Gastrocnemius medialis (tissue), 4 donors: ENCODE results near the gene ME3. TPM values are rescaled to one million over a fixed set of nuclear protein-coding genes. Genes with fewer than 3 reads are reported as not detected.

Experiments
- ATAC-seq, 2 donors: fragments of 150-250 bp; one replicate each; pipeline ENCODE4 v1.9.1; 2016
- DNase-seq, 2 donors: peaks; one replicate each; pipeline ENCODE4 v3.0.0-alpha.2; 2019
- H3K27ac ChIP-seq, 4 donors: fragments of 200-600 bp; sonication (generic); 1 replicate in 1 of 4; 2 replicates in 3 of 4; pipeline ENCODE4 v1.5.1; 2016 to 2018; ENCODE audit warnings: mild to moderate bottlenecking in 2 of 4, moderate library complexity in 1 of 4
- H3K27me3 ChIP-seq, 3 donors: fragments of 200-600 bp; sonication (generic) in 2 of 3; 1 replicate in 1 of 3; 2 replicates in 2 of 3; pipeline versions ENCODE4 v1.5.1 to v1.6.0; 2016 to 2019; ENCODE audit warnings: mild to moderate bottlenecking in 1 of 3, moderate library complexity in 1 of 3
- H3K36me3 ChIP-seq, 2 donors: fragments of 200-600 bp; sonication (generic) in 1 of 2; one replicate each; pipeline ENCODE4 v1.5.1; 2017 to 2018
- H3K4me1 ChIP-seq, 2 donors: fragments of 200-600 bp; sonication (generic) in 1 of 2; one replicate each; pipeline ENCODE4 v1.5.1; 2016 to 2017; ENCODE audit warnings: mild to moderate bottlenecking in 2 of 2
- H3K4me3 ChIP-seq, 4 donors: fragments of 200-600 bp; sonication (generic) in 3 of 4; 1 replicate in 1 of 4; 2 replicates in 3 of 4; pipeline ENCODE4 v1.5.1; 2016 to 2019; ENCODE audit warnings: mild to moderate bottlenecking in 2 of 4
- H3K9me3 ChIP-seq, 3 donors: fragments of 200-600 bp; sonication (generic) in 2 of 3; 1 replicate in 1 of 3; 2 replicates in 2 of 3; pipeline ENCODE4 v1.5.1; 2016 to 2019
- CTCF ChIP-seq, 5 experiments: fragments of 450-650 bp in 3 of 5; fragments of 200-600 bp in 2 of 5; sonication (generic) in 2 of 5; IDR thresholded peaks in 4 of 5; conservative IDR thresholded peaks in 1 of 5; 1 replicate in 4 of 5; 2 replicates in 1 of 5; pipeline ENCODE4 v1.5.1; 2016 to 2019; ENCODE audit warnings: antibody characterized with exemption in 5 of 5, mild to moderate bottlenecking in 3 of 5, moderate library complexity in 3 of 5
- POLR2A ChIP-seq, 2 donors: fragments of 450-650 bp; IDR thresholded peaks; one replicate each; pipeline ENCODE4 v1.6.1; 2017; ENCODE audit warnings: antibody characterized with exemption in 2 of 2, mild to moderate bottlenecking in 2 of 2, moderate library complexity in 2 of 2
- in situ Hi-C, 4 donors: fragments of 200-750 bp; cut with MboI; loops; one replicate each; pipeline versions ENCODE4 v1.15.0 to v1.8.0; 2017; ENCODE audit warnings: low sequenced_read_pairs in 4 of 4
- intact Hi-C: fragments of 100-400 bp; cut with DNase I; formaldehyde crosslinking; loops from one replicate; pipeline ENCODE4 v1.15.1; 2023; ENCODE audit warnings: low total_unique reads
- total RNA-seq, 4 donors: library from RNA; depleted of rRNA; stranded (reverse); fragments of >200 nt; gene quantifications; one replicate each; pipeline versions ENCODE4 v1.1.0 to v1.2.3, GENCODE V29; 2016

Gene ME3
- total RNA-seq, 4 donors from 2014 or later, result 4.2 to 17.0 (median 15.7) TPM

- DNase-seq (no peak), ATAC-seq (no peak)
- H3K4me3 ChIP-seq, result no peak overlapping the region
- H3K4me1 ChIP-seq, result no peaks in the 10 kb centered on the region
- intact Hi-C loops (no loop called here), in situ Hi-C loops (no loop called here)
- no peak for TF ChIP-seq POLR2A (IDR thresholded peaks at IDR 0.05)
- no peak for TF ChIP-seq CTCF (IDR thresholded peaks at IDR 0.05 in 4 of 5, conservative IDR thresholded peaks at IDR 0.05 in 1 of 5)
- H3K27ac ChIP-seq, result no peak overlapping the region
- H3K9me3 ChIP-seq, result no peaks in the 10 kb centered on the region
- H3K27me3 ChIP-seq, result no peaks in the 10 kb centered on the region
- peaks cover 0 to 12% of the 10 kb centered on the region in 2 donors for H3K36me3 ChIP-seq
Measured at GRCh38 chr11:86446924-86447285, 225.5 kb downstream of the ME3 start.

GRCh38 chr11:86446163-86446923, 226.1 kb downstream of the ME3 start:
- no peak for TF ChIP-seq CTCF (IDR thresholded peaks at IDR 0.05 in 4 of 5, conservative IDR thresholded peaks at IDR 0.05 in 1 of 5)
- TF ChIP-seq POLR2A (IDR thresholded peaks at IDR 0.05), result no peak
- Histone ChIP-seq H3K4me1 (no peaks in the 10 kb centered on the region), H3K27me3 (no peaks in the 10 kb centered on the region), H3K27ac (no peak overlapping the region), H3K4me3 (no peak overlapping the region), H3K36me3 (peaks cover 0 to 18% of the 10 kb centered on the region in 2 donors), H3K9me3 (no peaks in the 10 kb centered on the region)
- intact Hi-C loops, result no loop called here
- ATAC-seq (no peak), DNase-seq (no peak)
- in situ Hi-C loops, result no loop called here

GRCh38 chr11:86444981-86445380, 227.4 kb downstream of the ME3 start:
- no peaks in the 10 kb centered on the region for H3K27me3 ChIP-seq
- H3K4me1 ChIP-seq, result no peaks in the 10 kb centered on the region
- no peak overlapping the region for H3K4me3 ChIP-seq
- intact Hi-C loops (no loop called here), in situ Hi-C loops (no loop called here)
- DNase-seq, result no peak
- TF ChIP-seq CTCF (IDR thresholded peaks at IDR 0.05 in 4 of 5, conservative IDR thresholded peaks at IDR 0.05 in 1 of 5) (no peak), POLR2A (IDR thresholded peaks at IDR 0.05) (no peak)
- peaks cover 0 to 28% of the 10 kb centered on the region in 2 donors for H3K36me3 ChIP-seq
- H3K27ac ChIP-seq, result no peak overlapping the region
- H3K9me3 ChIP-seq, result no peaks in the 10 kb centered on the region
- no peak for ATAC-seq

GRCh38 chr11:86443415-86443814, 229.0 kb downstream of the ME3 start:
- Histone ChIP-seq H3K4me3 (no peak overlapping the region), H3K27ac (no peak overlapping the region), H3K36me3 (peaks cover 0 to 28% of the 10 kb centered on the region in 2 donors), H3K27me3 (no peaks in the 10 kb centered on the region), H3K9me3 (no peaks in the 10 kb centered on the region), H3K4me1 (no peaks in the 10 kb centered on the region)
- intact Hi-C loops (no loop called here), in situ Hi-C loops (no loop called here)
- TF ChIP-seq POLR2A (IDR thresholded peaks at IDR 0.05), result no peak
- ATAC-seq, result no peak
- no peak for DNase-seq

GRCh38 chr11:86442827-86443226, 229.6 kb downstream of the ME3 start:
- ATAC-seq, result no peak
- in situ Hi-C loops, result no loop called here
- H3K36me3 ChIP-seq, result peaks cover 0 to 28% of the 10 kb centered on the region in 2 donors

More at GRCh38 chr11:86442827-86443226, 229.6 kb downstream of the ME3 start:
- Histone ChIP-seq H3K9me3 (no peaks in the 10 kb centered on the region), H3K27ac (no peak overlapping the region), H3K4me3 (no peak overlapping the region), H3K27me3 (no peaks in the 10 kb centered on the region), H3K4me1 (no peaks in the 10 kb centered on the region)
- intact Hi-C loops, result no loop called here
- TF ChIP-seq POLR2A (IDR thresholded peaks at IDR 0.05) (no peak), CTCF (IDR thresholded peaks at IDR 0.05 in 4 of 5, conservative IDR thresholded peaks at IDR 0.05 in 1 of 5) (no peak)
- no peak for DNase-seq
